ENCODE data around the gene FSD2.
"Not testable (repeated sequence)": the region's sequence is repeated elsewhere in the genome, so short reads cannot be mapped to it uniquely, and the experiment has no call there.

Gene FSD2

DNA sequence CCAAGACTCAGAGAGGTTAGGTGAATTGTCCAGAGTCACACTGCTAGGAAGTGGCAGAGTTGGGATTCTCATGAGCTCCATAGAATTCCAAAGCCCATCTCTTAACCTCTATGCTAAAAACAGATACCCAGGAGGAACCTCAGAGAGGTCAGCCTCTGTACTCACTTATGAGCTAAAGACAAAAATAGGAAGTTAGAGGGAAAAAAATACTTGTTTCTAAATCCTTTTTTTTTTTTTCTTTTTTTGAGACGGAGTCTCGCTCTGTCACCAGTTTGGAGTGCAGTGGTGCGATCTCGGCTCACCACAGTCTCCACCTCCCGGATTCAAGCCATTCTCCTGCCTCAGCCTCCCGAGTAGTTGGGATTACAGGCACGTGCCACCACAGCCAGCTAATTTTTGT, 31.4 kb downstream of the FSD2 start:
- no peak overlapping the region for H3K4me3 ChIP-seq (ENCODE audit: low read depth, low read length)
- TF ChIP-seq, protein P1, sequence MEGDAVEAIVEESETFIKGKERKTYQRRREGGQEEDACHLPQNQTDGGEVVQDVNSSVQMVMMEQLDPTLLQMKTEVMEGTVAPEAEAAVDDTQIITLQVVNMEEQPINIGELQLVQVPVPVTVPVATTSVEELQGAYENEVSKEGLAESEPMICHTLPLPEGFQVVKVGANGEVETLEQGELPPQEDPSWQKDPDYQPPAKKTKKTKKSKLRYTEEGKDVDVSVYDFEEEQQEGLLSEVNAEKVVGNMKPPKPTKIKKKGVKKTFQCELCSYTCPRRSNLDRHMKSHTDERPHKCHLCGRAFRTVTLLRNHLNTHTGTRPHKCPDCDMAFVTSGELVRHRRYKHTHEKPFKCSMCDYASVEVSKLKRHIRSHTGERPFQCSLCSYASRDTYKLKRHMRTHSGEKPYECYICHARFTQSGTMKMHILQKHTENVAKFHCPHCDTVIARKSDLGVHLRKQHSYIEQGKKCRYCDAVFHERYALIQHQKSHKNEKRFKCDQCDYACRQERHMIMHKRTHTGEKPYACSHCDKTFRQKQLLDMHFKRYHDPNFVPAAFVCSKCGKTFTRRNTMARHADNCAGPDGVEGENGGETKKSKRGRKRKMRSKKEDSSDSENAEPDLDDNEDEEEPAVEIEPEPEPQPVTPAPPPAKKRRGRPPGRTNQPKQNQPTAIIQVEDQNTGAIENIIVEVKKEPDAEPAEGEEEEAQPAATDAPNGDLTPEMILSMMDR (IDR thresholded peaks at IDR 0.05; ENCODE audit: borderline replicate concordance, insufficient read depth, low read depth, low read length), result no peak

DNA sequence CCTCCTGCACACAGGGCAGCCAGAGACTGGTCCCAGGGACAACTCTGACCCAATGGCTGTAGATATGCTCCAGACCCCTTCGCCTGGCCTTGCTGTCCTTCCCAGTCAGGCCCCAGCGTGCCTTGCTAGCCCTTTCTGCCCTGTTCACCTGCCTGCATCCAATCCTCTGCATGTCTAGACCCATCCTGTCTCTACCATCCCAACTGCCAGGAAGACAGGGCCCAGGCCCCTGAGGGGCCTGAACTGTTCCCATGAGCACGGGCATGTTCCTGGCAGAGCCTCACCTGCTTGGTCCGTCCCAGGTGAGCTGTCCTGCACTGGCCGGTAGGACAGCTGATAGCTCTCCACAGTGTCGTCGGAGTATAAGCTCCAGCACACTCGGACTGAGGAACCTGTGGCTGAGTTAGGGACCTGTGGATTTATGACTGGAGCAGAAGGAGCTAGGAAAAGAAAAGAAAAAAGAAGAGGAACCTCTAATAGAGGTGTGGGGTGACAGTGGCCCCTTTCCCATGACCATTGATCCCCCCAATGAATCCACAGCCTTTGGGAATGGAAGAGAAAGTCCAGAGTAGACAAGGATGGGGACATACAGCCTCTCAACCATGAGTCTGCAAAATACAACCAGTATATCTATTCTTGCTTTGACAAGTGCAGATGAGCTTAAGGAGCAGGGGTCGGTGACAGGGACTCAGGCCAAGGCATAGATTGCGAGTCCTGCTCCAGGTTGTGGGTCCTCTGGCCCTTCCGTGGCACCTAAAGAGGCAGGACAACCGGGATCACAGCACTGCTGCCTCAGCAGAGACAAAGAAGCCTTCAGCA, 33.9 kb downstream of the FSD2 start:
- no peak overlapping the region for H3K4me3 ChIP-seq (ENCODE audit: low read depth, low read length)
- TF ChIP-seq, protein P1 (IDR thresholded peaks at IDR 0.05; ENCODE audit: borderline replicate concordance, insufficient read depth, low read depth, low read length), result no peak

DNA sequence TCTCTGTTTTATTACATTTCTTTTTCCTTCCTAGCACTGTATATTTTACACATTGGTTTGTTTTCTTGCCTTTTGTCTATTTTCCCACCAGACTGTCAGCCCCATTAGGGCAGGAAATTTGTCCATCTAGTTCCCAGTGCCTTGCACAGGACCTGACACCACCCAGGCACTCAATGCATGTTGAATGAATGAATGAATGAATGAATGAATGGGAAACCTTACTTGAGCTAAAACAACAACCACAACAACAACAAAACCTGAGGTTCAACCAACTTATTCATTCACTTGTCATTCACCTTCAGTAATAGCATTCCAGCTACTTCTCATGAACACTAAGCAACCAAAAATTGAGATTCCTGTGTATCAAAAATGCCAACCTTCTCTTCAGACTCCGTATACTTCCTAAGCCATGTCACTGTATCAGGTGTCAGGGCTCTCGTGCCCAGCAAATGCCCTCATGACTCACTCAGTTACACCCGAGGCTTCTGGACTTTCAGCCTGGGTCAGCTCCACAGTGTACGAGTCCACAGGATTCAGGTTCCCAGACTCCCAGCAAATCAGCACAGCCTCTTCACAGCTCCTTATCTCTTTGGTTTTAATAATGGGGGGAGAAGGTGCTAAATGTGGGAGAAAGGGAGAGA, 37.3 kb downstream of the FSD2 start:
- TF ChIP-seq, protein P1 (IDR thresholded peaks at IDR 0.05; ENCODE audit: borderline replicate concordance, insufficient read depth, low read depth, low read length), result no peak
- no peak overlapping the region for H3K4me3 ChIP-seq (ENCODE audit: low read depth, low read length)

DNA sequence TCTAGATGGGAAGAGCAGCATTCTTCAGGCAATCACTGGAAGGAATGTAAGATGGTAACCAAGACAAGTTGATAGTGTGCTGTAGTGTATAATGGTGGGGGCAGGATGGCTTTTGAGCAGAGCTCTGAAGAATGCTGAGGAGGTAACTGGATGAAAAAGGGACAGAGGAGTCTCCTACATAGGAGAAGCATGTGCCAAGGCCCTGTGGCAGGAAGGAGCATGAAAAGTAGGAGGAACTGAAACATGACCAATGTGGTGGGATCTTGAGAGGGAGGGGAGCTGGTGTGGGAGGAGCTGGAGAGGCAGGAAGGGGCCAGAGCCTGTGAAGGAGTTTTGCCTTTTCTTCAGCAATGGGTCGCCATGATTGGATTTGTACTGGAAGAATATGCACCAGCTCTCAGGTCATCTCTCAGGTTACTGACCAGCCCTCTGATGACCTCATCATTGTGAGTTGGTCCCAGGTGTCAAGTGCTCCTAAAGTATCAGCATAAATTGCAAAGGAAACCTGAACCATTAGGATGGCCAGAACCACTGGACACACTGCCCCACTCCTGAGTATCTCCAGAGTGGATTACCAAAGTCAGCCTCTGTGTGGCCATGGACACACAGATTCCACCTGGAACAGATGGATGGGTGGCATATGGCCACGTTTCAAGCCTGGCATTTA, 38.6 kb downstream of the FSD2 start:
- TF ChIP-seq, protein P1 (IDR thresholded peaks at IDR 0.05; ENCODE audit: borderline replicate concordance, insufficient read depth, low read depth, low read length), result no peak
- no peak overlapping the region for H3K4me3 ChIP-seq (ENCODE audit: low read depth, low read length)

DNA sequence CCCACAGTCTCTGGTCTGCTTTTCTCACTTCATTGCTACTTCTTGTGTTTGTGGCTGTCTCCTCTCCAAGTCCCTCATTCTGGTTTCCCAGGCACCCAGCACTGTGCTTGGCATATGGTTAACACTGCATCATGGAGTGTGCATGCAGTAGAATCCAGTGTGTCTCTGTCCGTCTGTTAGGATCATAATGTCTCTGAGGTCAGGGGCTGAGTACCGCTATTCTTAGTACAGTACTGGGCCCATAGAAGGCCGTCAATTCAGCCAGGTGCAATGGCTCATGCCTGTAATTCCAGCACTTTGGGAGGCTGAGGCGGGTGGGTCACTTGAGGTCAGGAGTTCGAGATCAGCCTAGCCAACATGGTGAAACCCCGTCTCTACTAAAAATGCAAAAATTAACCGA, 39.7 kb downstream of the FSD2 start:
- not testable (repeated sequence) for H3K4me3 ChIP-seq (ENCODE audit: low read depth, low read length)

DNA sequence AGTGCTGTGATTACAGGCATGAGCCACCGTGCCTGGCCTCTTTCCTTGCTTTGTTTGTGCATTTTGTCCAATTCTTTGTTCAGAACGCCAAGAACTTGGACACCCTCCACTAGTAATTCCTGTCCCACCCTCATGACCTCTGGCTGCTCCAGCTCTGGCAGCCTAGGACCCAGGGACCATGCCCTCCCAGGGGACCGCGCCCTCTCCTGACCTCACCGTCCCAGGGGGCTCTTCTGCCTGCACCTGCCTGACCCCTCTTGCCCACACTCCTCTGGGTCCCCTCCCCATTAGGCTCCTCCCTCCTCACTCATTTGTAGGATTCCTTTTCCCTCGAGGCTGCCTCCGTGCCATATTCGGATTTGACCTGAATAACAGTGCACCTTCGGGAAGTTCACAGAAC, 41.1 kb downstream of the FSD2 start:
- H3K4me3 ChIP-seq (ENCODE audit: low read depth, low read length), result no peak overlapping the region
- TF ChIP-seq, protein P1 (IDR thresholded peaks at IDR 0.05; ENCODE audit: borderline replicate concordance, insufficient read depth, low read depth, low read length), result no peak

DNA sequence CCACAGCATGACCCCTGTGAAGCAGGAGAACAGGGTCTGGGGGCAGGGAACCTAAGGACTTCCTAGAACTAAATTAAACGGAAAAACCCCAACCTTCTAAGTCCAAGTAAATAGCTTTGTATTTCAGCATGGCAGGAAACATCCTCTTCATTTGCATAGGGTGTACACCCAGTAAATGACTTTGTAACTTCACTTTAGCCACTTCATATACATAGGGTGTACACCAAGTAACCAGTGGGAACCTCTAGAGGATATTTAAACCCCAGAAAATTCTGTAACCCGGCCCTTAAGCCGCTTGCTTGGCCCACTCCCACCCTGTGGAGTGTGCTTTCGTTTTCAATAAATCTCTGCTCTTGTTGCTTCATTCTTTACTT, 41.8 kb downstream of the FSD2 start:
- TF ChIP-seq, protein P1 (IDR thresholded peaks at IDR 0.05; ENCODE audit: borderline replicate concordance, insufficient read depth, low read depth, low read length), result no peak
- H3K4me3 ChIP-seq (ENCODE audit: low read depth, low read length), result no peak overlapping the region
